Measurements from ENCODE around the gene CD151. TPM values are rescaled to one million over a fixed set of nuclear protein-coding genes. Genes with fewer than 3 reads are reported as not detected.

CD151 gene
- total RNA-seq, 1 donor from 2014 or later: 387 TPM

DNA sequence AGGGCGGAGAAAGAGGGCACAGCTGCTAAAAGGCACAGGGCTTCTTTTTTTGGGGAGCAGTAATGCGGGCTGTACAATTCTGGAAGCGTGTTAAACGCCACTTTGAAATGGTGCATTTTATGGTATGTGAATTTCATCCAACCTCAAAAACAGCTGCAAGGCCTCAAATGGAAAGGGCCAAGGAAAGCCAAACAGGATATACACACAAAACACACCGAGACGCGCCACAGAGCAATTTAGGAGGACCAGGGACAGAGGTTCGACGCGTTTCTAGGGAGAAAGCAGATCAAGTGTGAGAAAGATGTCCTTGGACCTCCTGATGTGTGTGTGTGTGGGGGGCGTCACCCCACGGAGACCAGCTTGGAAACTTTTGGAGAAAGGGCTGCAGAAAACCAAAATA is 41.0 kb downstream of the CD151 start:
- peaks cover 11% of the 10 kb centered on the region for H3K36me3 ChIP-seq
- H3K4me1 ChIP-seq: no peaks in the 10 kb centered on the region
- H3K27me3 ChIP-seq (ENCODE audit: low read depth): no peaks in the 10 kb centered on the region
- H3K4me3 ChIP-seq: no peak overlapping the region
- ATAC-seq: no peak
- no peak overlapping the region for H3K27ac ChIP-seq
- no peaks in the 10 kb centered on the region for H3K9me3 ChIP-seq
- intact Hi-C loops (cut with DNase I): no loop called here
- TF ChIP-seq, protein P1, sequence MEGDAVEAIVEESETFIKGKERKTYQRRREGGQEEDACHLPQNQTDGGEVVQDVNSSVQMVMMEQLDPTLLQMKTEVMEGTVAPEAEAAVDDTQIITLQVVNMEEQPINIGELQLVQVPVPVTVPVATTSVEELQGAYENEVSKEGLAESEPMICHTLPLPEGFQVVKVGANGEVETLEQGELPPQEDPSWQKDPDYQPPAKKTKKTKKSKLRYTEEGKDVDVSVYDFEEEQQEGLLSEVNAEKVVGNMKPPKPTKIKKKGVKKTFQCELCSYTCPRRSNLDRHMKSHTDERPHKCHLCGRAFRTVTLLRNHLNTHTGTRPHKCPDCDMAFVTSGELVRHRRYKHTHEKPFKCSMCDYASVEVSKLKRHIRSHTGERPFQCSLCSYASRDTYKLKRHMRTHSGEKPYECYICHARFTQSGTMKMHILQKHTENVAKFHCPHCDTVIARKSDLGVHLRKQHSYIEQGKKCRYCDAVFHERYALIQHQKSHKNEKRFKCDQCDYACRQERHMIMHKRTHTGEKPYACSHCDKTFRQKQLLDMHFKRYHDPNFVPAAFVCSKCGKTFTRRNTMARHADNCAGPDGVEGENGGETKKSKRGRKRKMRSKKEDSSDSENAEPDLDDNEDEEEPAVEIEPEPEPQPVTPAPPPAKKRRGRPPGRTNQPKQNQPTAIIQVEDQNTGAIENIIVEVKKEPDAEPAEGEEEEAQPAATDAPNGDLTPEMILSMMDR (IDR thresholded peaks at IDR 0.05): no peak
- no peak for DNase-seq

DNA sequence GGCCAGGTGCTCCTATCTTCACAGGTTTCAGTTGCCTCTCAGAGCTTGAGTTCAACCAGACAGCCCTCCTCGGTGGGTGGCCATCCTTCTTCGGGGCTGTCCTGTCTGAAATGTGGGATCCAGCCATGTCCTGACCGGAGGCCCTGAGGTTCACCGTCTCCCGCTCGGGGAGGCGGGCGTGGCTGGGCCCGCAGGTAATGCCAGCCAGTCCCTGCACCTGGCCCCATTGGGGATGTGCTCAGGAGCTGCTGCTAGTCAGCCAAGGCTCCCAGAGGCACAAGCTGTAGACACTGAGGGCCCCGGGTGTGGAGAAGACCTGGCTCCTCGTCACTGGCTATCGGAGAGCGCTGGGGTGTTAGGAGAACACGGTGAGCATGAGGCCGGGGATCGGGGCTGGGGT is 42.5 kb downstream of the CD151 start:
- TF ChIP-seq, protein P1 (IDR thresholded peaks at IDR 0.05): no peak
- Histone ChIP-seq H3K9me3 (no peaks in the 10 kb centered on the region), H3K27ac (no peak overlapping the region), H3K4me1 (no peaks in the 10 kb centered on the region), H3K4me3 (no peak overlapping the region), H3K36me3 (peaks cover 11% of the 10 kb centered on the region), H3K27me3 (ENCODE audit: low read depth) (no peaks in the 10 kb centered on the region)
- ATAC-seq (no peak), DNase-seq (no peak)
- intact Hi-C loops (cut with DNase I): no loop called here

DNA sequence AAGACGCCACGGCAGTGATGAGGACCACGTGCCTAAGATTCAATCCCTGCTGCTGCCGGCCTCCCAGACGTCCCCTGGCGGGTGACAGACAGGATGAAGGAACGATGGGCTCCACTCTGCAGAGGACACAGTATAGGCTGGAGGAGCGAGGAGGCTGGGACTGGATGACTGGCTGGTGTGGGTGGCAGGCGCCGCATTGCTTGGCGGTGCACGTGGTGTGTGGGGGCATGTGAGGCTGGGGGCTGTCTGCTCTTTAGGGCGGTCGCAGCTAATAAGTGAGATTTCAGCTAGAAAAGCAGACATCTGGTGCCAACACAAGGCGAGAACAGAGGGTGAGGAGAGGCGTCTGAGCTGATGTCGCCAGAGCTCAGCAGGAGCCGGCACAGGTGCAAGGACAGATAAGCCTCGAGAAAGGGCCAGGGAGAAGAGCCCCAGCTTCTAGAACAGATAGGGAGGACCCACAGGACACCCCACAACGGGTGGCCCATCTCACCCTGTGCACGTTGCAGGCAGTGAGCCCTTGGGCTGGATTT is 43.1 kb downstream of the CD151 start:
- H3K9me3 ChIP-seq: no peaks in the 10 kb centered on the region
- H3K4me3 ChIP-seq: no peak overlapping the region
- H3K36me3 ChIP-seq: peaks cover 14% of the 10 kb centered on the region
- H3K27me3 ChIP-seq (ENCODE audit: low read depth): no peaks in the 10 kb centered on the region
- ATAC-seq: no peak
- no peak for DNase-seq
- no peaks in the 10 kb centered on the region for H3K4me1 ChIP-seq
- intact Hi-C loops (cut with DNase I): no loop called here
- no peak overlapping the region for H3K27ac ChIP-seq
- TF ChIP-seq, protein P1 (IDR thresholded peaks at IDR 0.05): no peak

DNA sequence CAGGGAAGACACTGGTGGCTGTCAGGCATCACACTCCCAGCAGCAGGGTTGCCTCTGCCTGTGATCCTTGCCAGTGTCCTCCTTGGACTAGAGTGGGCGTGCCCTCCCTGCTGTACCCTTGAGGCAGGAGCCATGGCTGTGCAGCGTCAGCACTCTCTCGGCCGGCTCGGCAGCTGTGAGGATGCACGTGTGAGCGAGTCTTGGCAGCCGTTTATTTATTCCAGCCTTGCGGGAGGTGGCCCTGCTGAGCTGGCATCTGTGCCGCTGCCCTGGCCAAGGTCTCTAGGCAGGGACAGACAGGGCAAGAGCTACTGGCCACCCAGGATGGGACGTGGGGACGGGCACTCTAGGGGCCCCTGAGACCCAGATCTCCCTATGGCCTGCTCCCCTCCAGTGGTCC is 43.8 kb downstream of the CD151 start:
- Histone ChIP-seq H3K4me3 (no peak overlapping the region), H3K36me3 (peaks cover 14% of the 10 kb centered on the region), H3K9me3 (no peaks in the 10 kb centered on the region), H3K4me1 (no peaks in the 10 kb centered on the region), H3K27ac (no peak overlapping the region), H3K27me3 (ENCODE audit: low read depth) (no peaks in the 10 kb centered on the region)
- peak in 1 of 2 donors; percentile 15 for ATAC-seq
- TF ChIP-seq, protein P1 (IDR thresholded peaks at IDR 0.05): no peak
- intact Hi-C loops (cut with DNase I): no loop called here
- DNase-seq: no peak

DNA sequence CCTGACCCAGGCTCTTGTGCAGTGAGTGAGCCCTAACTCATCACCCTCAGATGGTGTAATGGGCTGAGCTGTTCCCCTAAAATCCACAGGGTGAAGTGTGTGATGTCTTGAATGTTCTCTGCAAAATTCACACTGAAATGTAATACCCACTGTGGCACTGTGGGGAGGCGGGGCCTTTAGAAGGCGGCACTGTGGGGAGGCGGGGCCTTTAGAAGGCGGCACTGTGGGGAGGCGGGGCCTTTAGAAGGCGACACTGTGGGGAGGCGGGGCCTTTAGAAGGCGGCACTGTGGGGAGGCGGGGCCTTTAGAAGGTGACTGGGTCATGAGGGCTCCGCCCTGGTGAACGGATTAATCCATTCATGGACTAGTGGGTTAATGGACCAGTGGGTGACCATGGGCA is 44.8 kb downstream of the CD151 start:
- H3K9me3 ChIP-seq: no peaks in the 10 kb centered on the region
- intact Hi-C loops (cut with DNase I): no loop called here
- H3K4me1 ChIP-seq: no peaks in the 10 kb centered on the region
- no peak overlapping the region for H3K4me3 ChIP-seq
- H3K27me3 ChIP-seq (ENCODE audit: low read depth): no peaks in the 10 kb centered on the region
- TF ChIP-seq, protein P1 (IDR thresholded peaks at IDR 0.05): no peak
- peaks cover 20% of the 10 kb centered on the region for H3K36me3 ChIP-seq
- DNase-seq (no peak), ATAC-seq (no peak)
- no peak overlapping the region for H3K27ac ChIP-seq

DNA sequence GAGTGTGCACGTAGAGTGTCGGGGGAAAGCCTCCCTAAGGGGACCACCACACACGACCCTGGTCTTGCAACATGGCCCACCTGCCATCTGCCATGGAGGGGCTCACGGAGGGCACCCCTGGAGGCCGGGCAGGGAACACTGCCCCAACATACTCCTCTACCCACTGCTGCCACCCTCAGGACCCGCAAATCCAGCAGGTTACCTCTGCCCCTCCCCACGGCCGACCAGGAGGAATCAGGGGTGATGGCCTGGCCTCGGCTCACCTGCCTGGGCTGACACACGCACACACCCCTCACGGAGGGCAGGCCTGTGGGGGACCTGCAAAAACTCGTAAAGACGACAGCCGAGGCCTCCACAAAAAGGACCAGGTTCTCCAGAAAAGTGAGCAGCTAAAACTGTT is 47.7 kb downstream of the CD151 start:
- Histone ChIP-seq H3K4me1 (no peaks in the 10 kb centered on the region), H3K9me3 (no peaks in the 10 kb centered on the region), H3K4me3 (no peak overlapping the region), H3K27ac (no peak overlapping the region), H3K27me3 (ENCODE audit: low read depth) (no peaks in the 10 kb centered on the region), H3K36me3 (peaks cover 31% of the 10 kb centered on the region)
- no peak for DNase-seq
- intact Hi-C loops (cut with DNase I): no loop called here
- TF ChIP-seq, protein P1 (IDR thresholded peaks at IDR 0.05): no peak
- ATAC-seq: no peak

Measured in lower lobe of right lung (tissue), 2 donors.